GM18867 (cell line): Measurements from ENCODE around the gene ACTG2.

Source experiments
- ATAC-seq: cut with Tn5 transposase; IDR thresholded peaks from one replicate; pipeline ENCODE4 v1.9.1; 2021; ENCODE audit warnings: mild to moderate bottlenecking, moderate library complexity; ENCODE audit not compliant: unreplicated experiment

Gene ACTG2

GRCh38 chr2:73911548-73912208 is 18.9 kb downstream of the ACTG2 start:
- ATAC-seq: no peak

GRCh38 chr2:73913414-73914054 is 20.7 kb downstream of the ACTG2 start:
- no peak for ATAC-seq

- no peak for ATAC-seq
Measured at GRCh38 chr2:73914667-73915066, 21.9 kb downstream of the ACTG2 start.

- no peak for ATAC-seq
Measured at GRCh38 chr2:73915437-73915993, 22.7 kb downstream of the ACTG2 start.

- ATAC-seq: no peak
Measured at GRCh38 chr2:73916666-73917065, 23.9 kb downstream of the ACTG2 start.

GRCh38 chr2:73917296-73917695 is 24.5 kb downstream of the ACTG2 start:
- ATAC-seq: no peak

GRCh38 chr2:73917696-73918207 is 24.9 kb downstream of the ACTG2 start:
- ATAC-seq: no peak

- ATAC-seq: no peak
Measured at GRCh38 chr2:73918856-73919255, 26.0 kb downstream of the ACTG2 start.

- ATAC-seq: no peak
Measured at GRCh38 chr2:73919596-73920228, 26.9 kb downstream of the ACTG2 start.

GRCh38 chr2:73920577-73921545 is 28.1 kb downstream of the ACTG2 start:
- no peak for ATAC-seq

GRCh38 chr2:73921581-73921980 is 28.8 kb downstream of the ACTG2 start:
- no peak for ATAC-seq

GRCh38 chr2:73922681-73923080 is 29.9 kb downstream of the ACTG2 start:
- no peak for ATAC-seq

GRCh38 chr2:73925033-73925704 is 32.4 kb downstream of the ACTG2 start:
- ATAC-seq: no peak

- ATAC-seq: no peak
Measured at GRCh38 chr2:73925853-73926492, 33.2 kb downstream of the ACTG2 start.

- ATAC-seq: peak; percentile 99
Measured at GRCh38 chr2:73926493-73927327, 33.9 kb downstream of the ACTG2 start, which contains the start of gene DGUOK. Gene DGUOK (plus strand): TSS chr2:73926880. CDS start chr2:73926911, 31 bp downstream.

- ATAC-seq: no peak
Measured at GRCh38 chr2:73927344-73927743, 34.5 kb downstream of the ACTG2 start.

GRCh38 chr2:73928963-73929347 is 36.1 kb downstream of the ACTG2 start:
- no peak for ATAC-seq

GRCh38 chr2:73930386-73930785 is 37.6 kb downstream of the ACTG2 start:
- no peak for ATAC-seq
